ENCODE measurements around the gene FLVCR2.

The FLVCR2 gene

GRCh38 chr14:75558440-75558839, 20.0 kb upstream of the FLVCR2 start (continued):
- TF ChIP-seq ZFP3 (CRISPR knock-in tag; IDR thresholded peaks at IDR 0.05) (no peak), OSR1 (CRISPR knock-in tag; IDR thresholded peaks at IDR 0.05) (no peak), ZNF70 (CRISPR knock-in tag; IDR thresholded peaks at IDR 0.05) (no peak), CREB5 (CRISPR knock-in tag; IDR thresholded peaks at IDR 0.05; ENCODE audit: low read depth) (no peak)

GRCh38 chr14:75559045-75559444, 19.4 kb upstream of the FLVCR2 start:
- ATAC-seq, result no peak
- no peak for TF ChIP-seq BACH2 (CRISPR knock-in tag; IDR thresholded peaks at IDR 0.05; ENCODE audit: borderline replicate concordance)
- no peak for TF ChIP-seq PATZ1 (CRISPR knock-in tag; IDR thresholded peaks at IDR 0.05; ENCODE audit: borderline replicate concordance)
- no peak for TF ChIP-seq RARB (CRISPR knock-in tag; IDR thresholded peaks at IDR 0.05)
- no peak for TF ChIP-seq CREB5 (CRISPR knock-in tag; IDR thresholded peaks at IDR 0.05; ENCODE audit: low read depth)
- no peak for TF ChIP-seq SNAI2 (CRISPR knock-in tag; IDR thresholded peaks at IDR 0.05)

- TF ChIP-seq CSDC2 (CRISPR knock-in tag; IDR thresholded peaks at IDR 0.05) (no peak), ZNF8 (CRISPR knock-in tag; IDR thresholded peaks at IDR 0.05) (no peak), CSRNP3 (CRISPR knock-in tag; IDR thresholded peaks at IDR 0.05) (no peak), SNAI2 (CRISPR knock-in tag; IDR thresholded peaks at IDR 0.05) (no peak), ESRRG (CRISPR knock-in tag; IDR thresholded peaks at IDR 0.05) (no peak), ZFP3 (CRISPR knock-in tag; IDR thresholded peaks at IDR 0.05) (no peak), ISL1 (CRISPR knock-in tag; IDR thresholded peaks at IDR 0.05) (no peak), ZFP30 (CRISPR knock-in tag; IDR thresholded peaks at IDR 0.05) (no peak), ZC3H10 (CRISPR knock-in tag; IDR thresholded peaks at IDR 0.05) (no peak), OSR1 (CRISPR knock-in tag; IDR thresholded peaks at IDR 0.05) (no peak), PATZ1 (CRISPR knock-in tag; IDR thresholded peaks at IDR 0.05; ENCODE audit: borderline replicate concordance) (no peak)
- no peak for ATAC-seq
Measured at GRCh38 chr14:75559451-75560222, 18.8 kb upstream of the FLVCR2 start.

GRCh38 chr14:75561013-75561432, 17.4 kb upstream of the FLVCR2 start:
- peak; percentile 96 for ATAC-seq
- TF ChIP-seq TSHZ2 (CRISPR knock-in tag; IDR thresholded peaks at IDR 0.05), result no peak
- no peak for TF ChIP-seq CSDC2 (CRISPR knock-in tag; IDR thresholded peaks at IDR 0.05)
- TF ChIP-seq POU6F1 (CRISPR knock-in tag; IDR thresholded peaks at IDR 0.05; ENCODE audit: borderline replicate concordance, low read depth), result no peak
- TF ChIP-seq RARB (CRISPR knock-in tag; IDR thresholded peaks at IDR 0.05), result no peak
- no peak for TF ChIP-seq ESRRG (CRISPR knock-in tag; IDR thresholded peaks at IDR 0.05)
- no peak for TF ChIP-seq CREB5 (CRISPR knock-in tag; IDR thresholded peaks at IDR 0.05; ENCODE audit: low read depth)
- TF ChIP-seq OSR1 (CRISPR knock-in tag; IDR thresholded peaks at IDR 0.05), result no peak
- no peak for TF ChIP-seq GLIS3 (CRISPR knock-in tag; IDR thresholded peaks at IDR 0.05)
- TF ChIP-seq TOX (CRISPR knock-in tag; IDR thresholded peaks at IDR 0.05; ENCODE audit: borderline replicate concordance), result no peak
- TF ChIP-seq ZFP3 (CRISPR knock-in tag; IDR thresholded peaks at IDR 0.05), result no peak
- TF ChIP-seq ZNF70 (CRISPR knock-in tag; IDR thresholded peaks at IDR 0.05), result no peak

Measured in SK-N-SH treated with all-trans-retinoic acid at 6 μM for 48 hours (cell line).